Measurements from ENCODE around the gene TIAM2. TPM values are rescaled to one million over a fixed set of nuclear protein-coding genes. Genes with fewer than 3 reads are reported as not detected.

TIAM2 gene
- polyA plus RNA-seq, 1 experiment, result 12.6 TPM

- Histone ChIP-seq H3K9me3 (ENCODE audit: control insufficient read depth, insufficient read depth, low read length) (peaks cover 4% of the 10 kb centered on the region; the same call in 1 of the 2 replicates), H3K27me3 (ENCODE audit: control insufficient read depth, insufficient read depth, low read length) (no peaks in the 10 kb centered on the region), H3K27ac (ENCODE audit: low read depth, low read length) (peak overlapping the region; percentile 13), H3K4me3 (ENCODE audit: low read depth, low read length) (no peak overlapping the region)
- ChIA-PET POLR2A (no interaction called here), CTCF (interaction anchor here (1.2 to 1.5 kb wide), 4 partner anchors 13 to 294 kb away, joined by 3 to 11 read pairs (median 4); no protein-coding TSS in a partner anchor)
- DNase-seq (ENCODE audit: low read depth, low spot score), result no peak
- no peak for TF ChIP-seq CTCF (IDR thresholded peaks at IDR 0.05; ENCODE audit: low read depth, low read length)
Observed at GRCh38 chr6:155162682-155163081, 167.6 kb downstream of the TIAM2 start.

- TF ChIP-seq CTCF (IDR thresholded peaks at IDR 0.05; ENCODE audit: low read depth, low read length), result no peak
- Histone ChIP-seq H3K9me3 (ENCODE audit: control insufficient read depth, insufficient read depth, low read length) (peaks cover 4% of the 10 kb centered on the region; the same call in 1 of the 2 replicates), H3K27ac (ENCODE audit: low read depth, low read length) (no peak overlapping the region), H3K27me3 (ENCODE audit: control insufficient read depth, insufficient read depth, low read length) (no peaks in the 10 kb centered on the region), H3K4me3 (ENCODE audit: low read depth, low read length) (no peak overlapping the region)
- ChIA-PET CTCF (interaction anchor here (1.2 to 1.5 kb wide), 4 partner anchors 12 to 295 kb away, joined by 3 to 11 read pairs (median 4); no protein-coding TSS in a partner anchor), POLR2A (no interaction called here)
- no peak for DNase-seq (ENCODE audit: low read depth, low spot score)
Observed at GRCh38 chr6:155163601-155164000, 168.5 kb downstream of the TIAM2 start.

GRCh38 chr6:155165029-155165710 is 170.1 kb downstream of the TIAM2 start:
- no peak for DNase-seq (ENCODE audit: low read depth, low spot score)
- CTCF ChIA-PET, result interaction anchor here (1.4 kb wide), 1 partner anchor 297 kb away, joined by 4 read pairs; no protein-coding TSS in a partner anchor
- H3K9me3 ChIP-seq (ENCODE audit: control insufficient read depth, insufficient read depth, low read length), result peaks cover 2% of the 10 kb centered on the region; the same call in 1 of the 2 replicates
- POLR2A ChIA-PET, result no interaction called here
- no peak overlapping the region for H3K27ac ChIP-seq (ENCODE audit: low read depth, low read length)
- no peak overlapping the region for H3K4me3 ChIP-seq (ENCODE audit: low read depth, low read length)
- TF ChIP-seq CTCF (IDR thresholded peaks at IDR 0.05; ENCODE audit: low read depth, low read length), result no peak
- H3K27me3 ChIP-seq (ENCODE audit: control insufficient read depth, insufficient read depth, low read length), result no peaks in the 10 kb centered on the region

- ChIA-PET POLR2A (no interaction called here), CTCF (interaction anchor here (1.0 to 7.2 kb wide), 5 partner anchors 75 to 495 kb away, joined by 3 to 163 read pairs (median 18); no protein-coding TSS in a partner anchor)
- DNase-seq (ENCODE audit: low read depth, low spot score), result no peak
- Histone ChIP-seq H3K4me3 (ENCODE audit: low read depth, low read length) (no peak overlapping the region), H3K27ac (ENCODE audit: low read depth, low read length) (no peak overlapping the region), H3K9me3 (ENCODE audit: control insufficient read depth, insufficient read depth, low read length) (no peaks in the 10 kb centered on the region), H3K27me3 (ENCODE audit: control insufficient read depth, insufficient read depth, low read length) (no peaks in the 10 kb centered on the region)
- no peak for TF ChIP-seq CTCF (IDR thresholded peaks at IDR 0.05; ENCODE audit: low read depth, low read length)
Observed at GRCh38 chr6:155170519-155170918, 175.4 kb downstream of the TIAM2 start.

- Histone ChIP-seq H3K4me3 (ENCODE audit: low read depth, low read length) (no peak overlapping the region; the same call in 1 of the 2 replicates), H3K27me3 (ENCODE audit: control insufficient read depth, insufficient read depth, low read length) (no peaks in the 10 kb centered on the region), H3K9me3 (ENCODE audit: control insufficient read depth, insufficient read depth, low read length) (no peaks in the 10 kb centered on the region), H3K27ac (ENCODE audit: low read depth, low read length) (peak overlapping the region; percentile 53)
- DNase-seq (ENCODE audit: low read depth, low spot score), result no peak
- no peak for TF ChIP-seq CTCF (IDR thresholded peaks at IDR 0.05; ENCODE audit: low read depth, low read length)
- CTCF ChIA-PET, result interaction anchor here (1.0 to 7.2 kb wide), 7 partner anchors 76 to 496 kb away, joined by 3 to 163 read pairs (median 13); no protein-coding TSS in a partner anchor
- POLR2A ChIA-PET, result interaction anchor here (0.5 to 1.1 kb wide), 5 partner anchors 47 to 239 kb away, joined by 3 to 4 read pairs (median 3); no protein-coding TSS in a partner anchor
Observed at GRCh38 chr6:155171109-155171746, 176.1 kb downstream of the TIAM2 start.
